Activated effector memory CD4-positive, alpha-beta T cell treated with Interleukin-2 at 50 U/mL for 16 hours (primary cell): ENCODE results near the gene OR12D1.
"Not testable (repeated sequence)": the region's sequence is repeated elsewhere in the genome, so short reads cannot be mapped to it uniquely, and the experiment has no call there.

Experiments
- DNase-seq: peaks from one replicate; pipeline ENCODE4 v3.0.0-alpha.2; 2020

OR12D1 gene

DNA sequence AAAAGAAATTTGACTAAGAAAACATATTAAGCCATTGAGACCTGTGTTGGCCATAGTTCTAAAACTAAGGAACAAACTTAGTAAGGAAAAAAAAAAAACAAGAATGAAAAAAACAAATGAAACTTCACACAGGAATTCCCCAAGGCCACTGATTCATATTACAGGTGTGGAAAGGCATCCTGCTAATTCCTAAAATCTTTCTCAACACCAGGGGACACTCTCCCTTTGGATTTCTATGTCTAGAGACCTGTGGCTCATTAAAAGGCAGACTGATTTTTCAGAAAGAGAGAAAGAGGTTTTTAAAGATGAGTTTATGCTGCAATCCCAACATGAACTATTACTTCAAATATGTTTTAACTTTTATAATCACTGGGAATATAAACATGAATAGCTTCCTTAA, at the start of gene OR12D1:
TSS of gene OR12D1 (plus strand) at position 341 of the 400 bp plus-strand sequence.
- DNase-seq = no peak

DNA sequence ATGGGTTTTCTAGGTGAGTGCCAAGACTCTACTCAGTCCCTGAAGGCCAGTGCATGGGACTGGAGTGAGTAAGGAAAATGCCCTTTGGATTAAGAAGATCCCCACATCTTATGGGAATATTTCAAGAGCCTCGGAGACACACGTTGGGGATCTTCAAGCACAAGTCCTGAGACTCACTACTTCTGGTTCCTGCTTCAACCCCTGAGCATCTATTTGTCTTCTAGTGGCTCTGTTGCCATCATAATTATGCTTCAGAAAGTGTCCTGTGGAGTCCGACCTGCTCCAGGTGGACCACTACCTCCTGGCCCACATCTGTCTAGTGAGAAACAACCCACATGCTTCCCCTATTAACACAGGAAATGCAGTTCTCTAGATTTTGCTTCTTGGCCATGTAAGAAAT, 46.0 kb upstream of the OR12D1 start, which contains the start of gene OR5V1:
TSS of gene OR5V1 (minus strand) at position 101 of the 400 bp plus-strand sequence. CDS start 12,670 bp downstream, outside the sequence.
- DNase-seq = no peak

DNA sequence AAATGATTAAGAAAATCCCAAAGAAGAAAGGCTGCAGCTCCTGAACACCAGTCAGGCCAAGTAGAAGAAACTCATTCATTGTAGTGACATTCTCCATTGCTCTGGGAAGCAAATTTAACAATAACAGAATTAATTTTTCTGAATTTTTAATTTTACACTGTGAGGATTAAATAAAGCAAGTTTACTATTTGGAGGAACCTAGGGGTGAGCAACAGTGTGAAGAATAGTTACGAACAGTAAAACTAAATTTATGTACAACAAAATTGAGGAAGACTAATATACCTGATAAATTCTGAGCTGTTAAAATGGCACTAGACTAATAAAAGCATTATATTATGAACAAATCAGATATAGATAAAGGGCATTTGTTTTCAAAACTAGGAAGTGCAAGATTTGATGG, 39.5 kb upstream of the OR12D1 start, which contains the start of gene OR12D3:
TSS of gene OR12D3 (minus strand) at position 101 of the 400 bp plus-strand sequence. CDS start at position 97, 4 bp downstream.
- DNase-seq = no peak

- DNase-seq = no peak
Measured at GRCh38 chr6:29376003-29376402, 38.7 kb upstream of the OR12D1 start.

GRCh38 chr6:29388533-29388932, 26.2 kb upstream of the OR12D1 start:
- no peak for DNase-seq

- DNase-seq = no peak
Measured at GRCh38 chr6:29395331-29395730, 19.4 kb upstream of the OR12D1 start, which contains the start of gene OR12D2. Gene OR12D2, plus strand, starts transcription at chr6:29395631. Its CDS starts 1,069 bp downstream, at chr6:29396700.

GRCh38 chr6:29399525-29399924, 15.2 kb upstream of the OR12D1 start:
- no peak for DNase-seq

GRCh38 chr6:29403801-29404200, 10.9 kb upstream of the OR12D1 start:
- no peak for DNase-seq

DNA sequence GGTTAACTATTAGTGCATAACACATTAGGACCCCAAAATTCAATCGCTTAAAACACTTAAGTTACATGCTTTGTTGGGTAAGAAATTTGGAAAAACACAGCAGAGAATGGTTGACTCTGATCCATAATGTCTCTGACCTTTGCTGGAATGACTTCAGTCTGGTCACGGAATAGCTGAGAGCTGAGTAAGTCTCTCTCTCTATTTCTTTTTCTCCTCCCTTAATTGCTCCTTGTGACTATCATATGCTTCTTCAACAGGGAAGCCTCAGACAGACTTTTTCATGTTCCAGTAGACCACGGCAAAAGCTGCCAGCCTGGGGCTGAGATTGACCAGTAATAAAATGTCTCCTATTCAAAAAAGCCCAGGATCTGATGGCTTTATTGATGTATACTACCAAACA, 4.8 kb downstream of the OR12D1 start:
- no peak for DNase-seq

GRCh38 chr6:29424168-29424567, 9.4 kb downstream of the OR12D1 start:
- DNase-seq = no peak

DNA sequence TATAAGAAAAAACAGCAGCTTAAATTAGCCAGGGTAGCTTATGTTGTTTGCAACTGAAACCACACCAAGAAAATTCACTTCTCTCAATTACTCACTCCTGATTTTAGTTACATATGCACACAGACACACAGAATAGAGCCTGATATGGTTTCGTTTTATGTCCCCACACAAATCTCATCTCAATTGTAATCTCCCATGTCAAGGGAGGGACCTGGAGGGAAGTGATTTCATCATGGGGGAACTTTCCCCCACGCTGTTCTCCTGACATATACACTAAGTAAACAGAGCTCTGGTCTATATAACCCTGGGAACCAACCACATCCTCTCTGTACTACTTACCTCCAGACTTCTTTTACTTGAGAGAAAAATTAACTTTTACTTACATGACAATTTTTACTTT, 9.8 kb downstream of the OR12D1 start:
- DNase-seq = no peak

DNA sequence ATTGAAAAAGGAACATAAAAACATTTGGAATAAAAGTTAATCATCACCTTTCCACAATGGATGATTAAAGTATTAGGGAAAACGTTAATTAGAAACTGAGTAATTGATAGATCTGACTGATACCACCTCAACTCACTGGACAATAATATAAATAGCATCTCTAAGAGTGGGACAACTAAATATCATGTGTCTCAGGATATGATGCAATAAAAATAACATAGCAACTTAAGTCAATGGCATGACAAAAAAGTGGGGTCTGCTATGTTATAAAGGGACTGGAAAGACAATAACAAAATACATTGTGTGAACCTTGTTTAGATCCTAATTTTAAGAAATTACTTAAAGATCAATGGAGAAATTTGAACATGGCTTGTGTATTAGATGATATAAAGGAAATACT, 10.3 kb downstream of the OR12D1 start:
- DNase-seq = no peak

GRCh38 chr6:29426654-29427053, 11.9 kb downstream of the OR12D1 start:
- DNase-seq = no peak

DNA sequence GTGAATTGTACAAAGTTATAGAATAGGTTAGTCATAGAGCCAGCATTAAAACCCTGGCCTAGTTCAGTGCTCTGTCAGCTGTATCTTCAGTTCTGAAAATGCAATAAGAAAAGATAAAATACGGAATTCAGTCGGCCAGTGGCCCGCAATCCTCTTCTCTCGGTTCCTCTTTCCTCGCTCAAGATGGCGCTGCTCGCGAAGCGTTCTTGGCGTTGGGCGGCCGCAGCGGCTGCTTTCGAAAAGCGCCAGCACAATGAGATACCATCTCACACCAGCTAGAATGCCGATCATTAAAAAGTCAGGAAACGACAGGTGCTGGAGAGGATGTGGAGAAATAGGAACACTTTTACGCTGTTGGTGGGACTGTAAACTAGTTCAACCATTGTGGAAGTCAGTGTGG, 22.0 kb downstream of the OR12D1 start:
- DNase-seq = not testable (repeated sequence)

- DNase-seq = no peak
Measured at GRCh38 chr6:29439006-29439405, 24.3 kb downstream of the OR12D1 start, which contains the start of gene OR10C1. Gene OR10C1, plus strand, starts transcription at chr6:29439306. Its CDS starts 710 bp downstream, at chr6:29440016.

DNA sequence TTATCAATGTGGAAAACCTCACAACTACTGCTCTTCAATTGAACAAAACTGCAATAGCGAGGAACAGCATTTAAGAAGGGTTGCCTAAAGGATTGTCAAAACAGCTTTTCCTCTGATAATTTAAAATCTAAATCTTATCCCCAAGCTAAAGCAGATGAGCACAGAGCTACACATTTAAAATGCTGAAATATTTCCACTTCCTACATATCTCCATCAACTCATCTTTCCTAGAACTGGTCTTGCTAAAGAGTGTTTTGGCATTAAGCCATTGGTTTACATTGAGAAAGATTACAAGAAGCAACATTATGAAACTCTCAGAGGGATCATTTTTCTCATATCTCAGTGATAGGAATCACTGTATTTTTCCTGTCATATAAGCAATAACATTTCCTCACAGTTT, 28.0 kb downstream of the OR12D1 start:
- no peak for DNase-seq

GRCh38 chr6:29444031-29444430, 29.3 kb downstream of the OR12D1 start:
- DNase-seq = not testable (repeated sequence)

GRCh38 chr6:29447670-29448069, 32.9 kb downstream of the OR12D1 start:
- no peak for DNase-seq

- DNase-seq = no peak
Measured at GRCh38 chr6:29451471-29452193, 36.9 kb downstream of the OR12D1 start.

DNA sequence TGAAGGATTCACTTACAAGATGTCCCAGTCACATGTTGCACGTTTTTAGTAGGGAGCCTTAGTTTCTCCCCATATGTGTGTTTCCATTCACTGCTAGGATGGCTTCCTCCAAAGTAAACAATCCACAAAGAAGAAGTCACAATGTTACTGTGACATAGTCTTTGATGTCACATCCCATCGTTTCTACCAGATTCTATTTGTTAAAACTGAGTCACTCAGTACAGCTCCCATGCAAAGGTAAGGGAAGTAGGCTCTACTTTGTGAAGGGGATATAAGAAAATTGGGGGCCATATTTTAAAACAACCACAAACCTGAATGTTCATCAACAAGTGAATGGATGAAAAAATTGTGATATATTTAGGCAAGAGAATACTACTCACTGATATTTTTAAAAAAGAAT, 42.2 kb downstream of the OR12D1 start, which contains the start of the genes OR11A1 and OR2H1:
TSS of gene OR11A1 (minus strand) at position 101 of the 400 bp plus-strand sequence. CDS start 29,430 bp downstream, outside the sequence.
TSS of gene OR2H1 (plus strand) at position 185 of the 400 bp plus-strand sequence. CDS start 4,615 bp downstream, outside the sequence.
- no peak for DNase-seq

DNA sequence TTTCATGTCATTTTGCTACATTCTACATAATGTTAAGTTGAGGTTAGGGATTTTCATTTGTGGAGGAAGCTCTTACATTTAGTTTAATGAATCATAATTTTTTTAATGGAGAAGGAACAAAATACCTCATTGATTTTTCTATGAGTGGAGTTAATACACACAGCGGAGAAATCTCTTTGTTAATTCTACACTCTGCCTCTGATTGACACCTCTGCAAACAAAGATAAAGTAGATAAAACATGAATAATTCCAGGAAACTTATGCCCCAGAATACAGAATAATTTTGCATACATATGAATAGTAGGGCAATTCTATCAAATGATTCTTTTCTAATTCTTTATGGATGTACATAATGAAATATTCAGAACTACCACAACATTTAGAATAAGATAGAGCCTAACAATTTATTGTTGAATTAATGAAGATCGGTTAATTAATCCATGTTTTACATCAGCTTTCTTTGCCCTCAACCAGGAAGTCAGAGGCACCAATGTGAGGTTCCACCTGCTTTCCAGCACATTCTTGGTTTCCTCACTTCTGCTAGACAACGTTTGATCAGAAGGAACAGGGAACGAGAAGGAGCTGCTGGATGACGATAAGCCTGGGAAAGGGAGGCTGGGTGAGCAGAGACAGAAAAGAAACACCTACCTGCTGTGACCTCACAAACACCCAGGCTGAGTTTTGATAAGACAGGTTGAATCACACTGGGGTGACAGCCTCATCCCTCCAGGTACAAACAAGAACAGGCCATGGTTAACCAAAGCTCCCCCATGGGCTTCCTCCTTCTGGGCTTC, 46.5 kb downstream of the OR12D1 start:
- no peak for DNase-seq

DNA sequence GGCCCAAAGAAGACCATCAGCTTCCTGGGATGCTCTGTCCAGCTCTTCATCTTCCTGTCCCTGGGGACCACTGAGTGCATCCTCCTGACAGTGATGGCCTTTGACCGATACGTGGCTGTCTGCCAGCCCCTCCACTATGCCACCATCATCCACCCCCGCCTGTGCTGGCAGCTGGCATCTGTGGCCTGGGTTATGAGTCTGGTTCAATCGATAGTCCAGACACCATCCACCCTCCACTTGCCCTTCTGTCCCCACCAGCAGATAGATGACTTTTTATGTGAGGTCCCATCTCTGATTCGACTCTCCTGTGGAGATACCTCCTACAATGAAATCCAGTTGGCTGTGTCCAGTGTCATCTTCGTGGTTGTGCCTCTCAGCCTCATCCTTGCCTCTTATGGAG, 47.3 kb downstream of the OR12D1 start:
- DNase-seq = no peak

DNA sequence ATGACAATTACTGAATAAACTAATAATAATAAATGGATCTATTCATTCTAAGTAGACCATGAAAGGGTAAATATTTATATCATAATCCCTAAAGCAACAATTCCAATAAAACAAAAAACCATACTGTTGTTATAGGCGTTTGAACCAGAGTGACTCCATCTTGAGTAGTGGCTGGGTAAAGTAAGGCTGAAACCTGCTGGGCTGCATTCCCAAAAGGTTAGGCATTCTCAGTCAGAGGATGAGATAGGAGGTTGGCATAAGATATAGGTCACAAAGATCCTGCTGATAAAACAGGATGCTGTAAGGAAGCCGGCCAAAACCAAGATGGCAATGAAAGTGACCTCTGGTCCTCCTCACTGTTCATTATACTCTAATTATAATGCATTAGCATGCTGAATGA, 50.6 kb downstream of the OR12D1 start:
- DNase-seq = no peak

GRCh38 chr6:29465801-29466200, 51.1 kb downstream of the OR12D1 start:
- no peak for DNase-seq
